ENCODE data around the gene MYOZ1.

DNA sequence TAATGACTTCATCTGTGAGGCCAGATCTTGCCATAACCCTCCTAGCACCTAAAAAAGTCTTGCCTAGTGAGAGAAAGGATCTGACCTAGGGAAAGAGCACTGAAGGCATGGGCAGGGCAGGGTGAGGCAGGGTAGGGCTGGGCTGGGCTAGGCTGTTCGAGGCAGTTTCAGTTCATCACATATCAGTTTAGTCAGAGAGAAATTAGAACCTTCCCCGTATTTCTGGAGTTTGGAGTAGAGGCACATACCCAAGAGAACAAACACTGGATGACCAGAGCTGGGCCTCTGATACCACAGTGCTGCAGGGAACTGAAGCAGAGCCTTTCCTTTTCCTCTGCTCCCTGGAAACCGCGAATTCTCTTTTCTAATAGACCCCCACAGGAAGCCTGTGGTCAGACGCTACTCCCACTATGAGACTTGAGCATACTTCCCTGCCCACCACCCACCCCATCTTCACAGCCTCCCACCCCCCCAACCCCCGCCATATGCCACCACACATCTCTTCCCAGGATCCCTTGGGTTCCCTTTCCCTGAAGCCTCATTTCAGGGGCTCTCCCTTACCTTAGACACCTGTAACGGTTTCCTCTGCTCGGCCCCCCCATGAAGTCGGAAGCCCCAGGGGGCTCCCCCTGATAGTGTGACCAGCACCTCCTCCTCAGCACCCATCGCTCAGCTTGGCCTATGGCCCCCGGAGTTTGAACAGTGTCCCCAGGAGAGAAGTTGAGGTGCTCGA is 14.1 kb upstream of the MYOZ1 start:
- TF ChIP-seq, protein P1, sequence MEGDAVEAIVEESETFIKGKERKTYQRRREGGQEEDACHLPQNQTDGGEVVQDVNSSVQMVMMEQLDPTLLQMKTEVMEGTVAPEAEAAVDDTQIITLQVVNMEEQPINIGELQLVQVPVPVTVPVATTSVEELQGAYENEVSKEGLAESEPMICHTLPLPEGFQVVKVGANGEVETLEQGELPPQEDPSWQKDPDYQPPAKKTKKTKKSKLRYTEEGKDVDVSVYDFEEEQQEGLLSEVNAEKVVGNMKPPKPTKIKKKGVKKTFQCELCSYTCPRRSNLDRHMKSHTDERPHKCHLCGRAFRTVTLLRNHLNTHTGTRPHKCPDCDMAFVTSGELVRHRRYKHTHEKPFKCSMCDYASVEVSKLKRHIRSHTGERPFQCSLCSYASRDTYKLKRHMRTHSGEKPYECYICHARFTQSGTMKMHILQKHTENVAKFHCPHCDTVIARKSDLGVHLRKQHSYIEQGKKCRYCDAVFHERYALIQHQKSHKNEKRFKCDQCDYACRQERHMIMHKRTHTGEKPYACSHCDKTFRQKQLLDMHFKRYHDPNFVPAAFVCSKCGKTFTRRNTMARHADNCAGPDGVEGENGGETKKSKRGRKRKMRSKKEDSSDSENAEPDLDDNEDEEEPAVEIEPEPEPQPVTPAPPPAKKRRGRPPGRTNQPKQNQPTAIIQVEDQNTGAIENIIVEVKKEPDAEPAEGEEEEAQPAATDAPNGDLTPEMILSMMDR (IDR thresholded peaks at IDR 0.05) = no peak
- TF ChIP-seq POLR2A (IDR thresholded peaks at IDR 0.05) (no peak), EP300 (IDR thresholded peaks at IDR 0.05) (no peak)
